Activated naive CD4-positive, alpha-beta T cell (primary cell): ENCODE measurements around the gene UROD.
"Not testable (repeated sequence)": the region's sequence is repeated elsewhere in the genome, so short reads cannot be mapped to it uniquely, and the experiment has no call there.

Experiments
- DNase-seq, 4 experiments: peaks; one replicate each; lab custom pipeline; 2025; lab: John Stamatoyannopoulos, UW

The UROD gene

DNA sequence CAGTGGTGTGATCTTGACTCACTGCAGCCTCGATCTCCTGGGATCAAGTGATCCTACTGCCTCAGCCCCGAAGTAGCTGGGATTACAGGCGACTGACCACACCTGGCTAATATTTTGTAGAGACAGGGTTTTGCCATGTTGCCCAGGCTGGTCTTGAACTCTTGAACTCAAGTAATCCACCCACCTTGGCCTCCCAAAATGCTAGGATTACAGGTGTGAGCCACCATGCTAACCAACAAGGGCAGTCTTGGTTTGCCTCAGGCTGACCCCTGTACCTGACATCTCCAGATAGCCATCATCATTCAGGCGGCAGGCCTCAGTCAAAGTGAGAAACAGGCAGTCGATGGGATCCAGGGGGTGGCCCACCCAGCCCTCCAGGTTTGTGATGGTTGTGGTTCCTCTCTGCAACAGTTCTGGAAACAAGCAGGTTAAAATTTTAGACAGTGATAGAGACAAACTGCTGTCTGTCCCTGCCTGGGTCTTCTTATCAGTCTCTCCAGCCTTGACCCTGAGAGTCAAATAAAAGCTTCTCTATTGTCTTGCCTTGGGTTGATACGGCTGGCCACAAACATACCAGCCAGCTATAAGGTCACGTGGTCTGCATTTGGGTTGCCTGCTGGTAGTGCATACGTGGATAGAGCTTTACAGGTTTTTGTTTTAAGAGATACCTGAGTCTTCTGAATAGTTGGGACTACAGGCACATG, 26.8 kb downstream of the UROD start:
- DNase-seq, result no peak

DNA sequence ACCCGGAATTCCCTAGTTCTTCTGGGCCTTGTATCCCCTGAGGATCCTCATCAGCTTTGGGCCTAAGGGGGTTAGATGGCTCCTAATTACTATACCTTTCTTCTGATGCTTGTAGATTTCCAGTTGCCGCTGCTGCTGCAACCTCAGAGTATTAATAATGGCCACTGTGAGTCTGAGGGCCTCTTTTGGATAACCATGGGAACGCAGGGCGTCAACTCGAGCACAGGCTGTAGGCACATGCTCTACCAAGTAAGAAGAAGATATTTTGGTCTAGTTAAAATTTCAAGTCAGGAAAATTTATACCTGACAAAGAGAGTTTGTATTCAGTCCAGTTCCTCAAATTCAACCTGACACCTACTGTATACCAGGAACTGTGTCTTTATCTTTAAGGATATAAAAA, 28.2 kb downstream of the UROD start:
- DNase-seq, result no peak

DNA sequence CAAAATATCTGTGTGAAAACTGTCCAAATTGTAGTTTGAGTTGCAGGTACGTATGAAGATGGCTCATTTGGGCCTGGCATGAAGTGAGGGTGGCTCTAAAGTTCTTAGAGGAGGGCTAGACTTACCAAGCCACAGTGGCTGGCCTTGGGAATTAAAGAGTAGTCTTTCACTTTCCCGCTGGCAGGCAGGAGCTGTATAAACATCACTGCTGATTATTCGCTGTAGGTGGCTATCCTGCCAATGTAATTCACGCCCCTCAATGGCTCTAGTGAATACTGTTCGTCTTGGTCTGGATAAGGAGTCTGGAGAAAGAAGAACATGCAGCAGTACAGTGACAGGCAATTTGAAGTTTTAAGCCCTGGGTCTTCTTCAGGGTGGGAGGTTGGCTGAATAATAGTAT, 31.0 kb downstream of the UROD start:
- DNase-seq, result no peak

DNA sequence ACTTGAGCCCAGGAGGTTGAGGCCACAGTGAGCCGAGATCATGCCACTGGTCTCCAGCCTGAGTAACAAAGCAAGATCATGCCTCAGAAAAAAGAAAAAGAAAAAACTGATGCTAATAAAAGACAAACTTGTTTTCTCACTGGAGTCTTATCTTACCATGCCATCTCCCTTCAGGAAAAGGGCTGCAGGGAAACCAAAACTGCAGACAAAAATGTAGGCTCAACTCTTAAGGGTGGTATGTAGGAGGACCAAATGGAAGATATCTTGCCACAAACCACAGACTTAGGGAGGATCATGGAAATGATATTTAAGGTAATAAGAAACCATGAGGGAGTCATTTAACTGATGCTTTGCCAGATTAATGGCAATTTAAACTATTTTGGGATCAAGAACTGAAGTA, 32.9 kb downstream of the UROD start:
- no peak for DNase-seq

DNA sequence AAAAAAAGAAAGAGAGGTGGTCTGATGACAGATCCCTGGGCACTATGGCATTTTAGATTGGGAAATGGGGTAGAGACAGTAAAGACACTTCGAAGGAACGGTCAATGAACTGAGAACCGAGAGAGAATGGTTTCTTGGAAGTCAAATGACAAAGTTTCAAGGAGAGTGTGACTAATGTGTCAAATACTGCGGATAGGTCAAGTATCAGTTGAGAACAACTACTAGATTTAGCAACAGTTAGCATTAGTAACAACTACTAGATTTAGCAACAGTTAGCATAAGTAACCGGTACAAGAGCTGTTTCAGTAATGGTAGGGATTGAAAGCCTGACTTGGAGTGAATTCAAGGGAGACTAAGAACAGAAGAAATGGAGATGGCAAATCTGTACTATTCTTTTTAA, 35.0 kb downstream of the UROD start:
- DNase-seq, result no peak

DNA sequence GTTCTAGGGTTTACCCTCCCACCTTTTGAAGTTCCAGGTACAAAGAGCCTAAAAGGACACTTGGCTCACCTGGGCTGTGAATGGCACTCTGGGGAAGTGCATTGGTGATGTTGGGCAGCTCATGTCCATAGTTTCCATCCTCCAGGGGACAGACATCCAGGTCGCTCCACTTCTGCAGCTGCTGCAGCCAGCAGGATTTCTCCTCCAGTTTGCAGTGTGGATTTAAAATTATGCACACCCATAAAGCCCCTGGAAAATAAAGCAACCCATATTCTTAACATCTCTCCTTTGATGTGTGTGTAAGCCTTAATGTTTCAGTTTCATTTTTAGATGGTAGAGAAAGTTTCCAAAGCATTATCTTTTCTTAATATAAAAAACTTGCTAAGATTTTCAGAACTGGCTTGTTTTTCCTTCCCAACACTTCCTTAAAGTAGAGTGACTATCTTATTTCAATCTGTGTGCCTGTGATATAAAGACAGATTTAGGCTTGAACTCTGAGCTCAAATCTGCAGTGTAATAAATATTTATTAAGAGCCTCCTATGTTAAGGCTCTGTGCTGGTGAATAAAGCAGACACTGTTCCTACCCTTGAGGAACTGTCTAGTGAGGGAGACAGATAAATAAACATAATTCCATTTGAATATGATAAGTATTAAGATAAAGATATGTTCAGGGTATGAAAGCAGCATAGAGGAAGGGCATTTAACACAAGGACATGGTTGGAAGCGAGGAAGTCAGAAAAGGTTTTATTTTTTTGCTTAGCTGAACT, 39.1 kb downstream of the UROD start:
- DNase-seq, result no peak

DNA sequence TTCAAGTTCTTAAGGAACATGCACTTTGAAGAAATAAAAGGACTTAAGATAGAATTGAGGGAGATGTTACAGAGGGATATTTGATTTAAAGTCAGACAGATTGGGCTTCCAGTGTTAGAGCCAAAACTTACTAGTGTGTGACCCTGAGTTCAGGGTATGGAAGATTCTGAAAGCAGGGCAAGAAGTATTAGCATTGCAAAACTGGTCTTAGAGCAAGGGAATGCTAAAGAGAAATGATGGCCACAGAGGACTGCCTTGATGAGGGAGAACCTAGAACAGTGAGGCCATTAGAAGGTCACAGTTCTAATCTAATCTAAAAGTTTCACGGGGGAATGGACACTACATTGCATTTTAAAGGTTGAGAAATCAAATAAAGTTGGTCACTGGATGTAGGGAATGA, 45.5 kb downstream of the UROD start:
- no peak for DNase-seq

DNA sequence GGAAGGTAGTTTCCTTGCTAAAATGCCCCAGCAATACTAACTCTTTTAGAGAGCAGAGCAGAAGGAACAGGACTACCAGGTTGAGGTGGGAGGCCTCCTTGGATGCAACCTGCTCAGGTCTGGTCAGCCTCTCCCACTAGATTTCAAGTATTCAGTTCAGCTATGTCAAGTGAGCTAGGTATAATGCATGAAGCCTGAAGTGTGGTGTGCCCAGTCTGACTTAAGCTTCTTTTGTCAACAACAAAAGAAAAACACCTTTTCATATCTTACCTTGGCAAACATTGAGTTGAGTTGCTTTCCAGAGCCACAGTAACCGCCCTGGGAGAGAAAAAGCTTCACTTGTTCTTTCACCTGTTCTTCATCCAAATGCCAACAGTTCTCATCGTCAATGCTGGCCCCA, 47.8 kb downstream of the UROD start:
- DNase-seq, result no peak

DNA sequence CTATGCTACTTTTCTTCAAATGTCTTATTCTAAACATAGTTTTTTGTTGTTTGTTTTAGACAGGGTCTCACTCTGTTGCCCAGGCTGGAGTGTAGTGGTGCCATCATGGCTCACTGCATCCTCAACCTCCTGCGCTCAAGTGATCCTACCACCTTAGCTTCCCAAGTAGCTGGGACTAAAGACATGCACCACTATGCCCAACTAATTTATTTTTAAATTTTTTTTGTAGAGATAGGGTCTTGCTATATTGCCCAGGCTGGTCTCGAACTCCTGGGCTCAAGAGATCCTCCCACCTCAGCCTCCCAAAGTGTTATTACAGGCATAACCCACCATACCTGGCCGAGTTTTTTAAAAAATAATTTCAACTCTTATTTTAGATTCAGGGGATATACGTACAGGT, 50.4 kb downstream of the UROD start:
- DNase-seq, result not testable (repeated sequence)

DNA sequence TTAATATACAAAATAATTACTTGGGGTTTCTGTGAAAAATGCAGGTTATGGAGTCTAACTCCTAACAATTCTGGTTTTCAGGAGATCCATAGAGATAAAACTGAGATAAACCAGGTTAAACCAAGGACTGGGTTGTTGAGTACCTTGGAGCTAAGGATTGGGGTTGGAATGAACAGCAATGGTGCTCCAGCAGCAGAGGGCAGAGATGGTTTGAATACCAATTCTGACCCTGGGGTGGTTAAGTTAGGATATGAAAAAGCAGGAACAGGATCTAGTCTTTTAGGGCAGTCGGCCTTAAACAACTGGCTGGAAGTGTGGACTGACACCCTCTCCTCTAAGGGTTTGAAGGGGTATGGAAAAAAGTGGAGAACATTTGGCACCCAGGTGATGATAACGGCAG, 53.0 kb downstream of the UROD start:
- no peak for DNase-seq
